NT2/D1 (cell line): ENCODE data around the gene RNU6-9.

ENCODE experiments used
- DNase-seq: peaks from one replicate; pipeline ENCODE4 v3.0.0-alpha.2; 2011; ENCODE audit warnings: low read depth, low spot score
- H3K27me3 ChIP-seq: 2 replicates; pipeline ENCODE4 v1.6.0; 2011; ENCODE audit warnings: mild to moderate bottlenecking; ENCODE audit not compliant: insufficient read length, insufficient read depth
- H3K36me3 ChIP-seq: 2 replicates; pipeline ENCODE4 v1.6.1; 2011; ENCODE audit warnings: mild to moderate bottlenecking, low read length, mixed read lengths; ENCODE audit not compliant: insufficient read depth, insufficient read length
- H3K4me1 ChIP-seq: 2 replicates; pipeline ENCODE4 v1.5.1; 2011; ENCODE audit not compliant: insufficient read depth, insufficient read length
- H3K4me3 ChIP-seq: 2 replicates; pipeline ENCODE4 v1.5.1; 2011; ENCODE audit warnings: low read depth; ENCODE audit not compliant: insufficient read length
- H3K9ac ChIP-seq: 2 replicates; pipeline ENCODE4 v1.6.0; 2011; ENCODE audit warnings: low read depth; ENCODE audit not compliant: insufficient read length
- H3K9me3 ChIP-seq: 2 replicates; pipeline ENCODE4 v1.5.1; 2011; ENCODE audit warnings: mild to moderate bottlenecking, low read length; ENCODE audit not compliant: insufficient read depth
- SUZ12 ChIP-seq: IDR thresholded peaks from 2 replicates; pipeline ENCODE4 v1.6.1; 2011; ENCODE audit not compliant: insufficient read length, insufficient read depth; ENCODE audit errors: extremely low read depth
- YY1 ChIP-seq: IDR thresholded peaks from 2 replicates; pipeline ENCODE4 v1.6.1; 2011; ENCODE audit not compliant: insufficient read length, insufficient read depth
- ZNF274 ChIP-seq: IDR thresholded peaks from 2 replicates; pipeline ENCODE4 v1.6.1; 2011; ENCODE audit warnings: mild to moderate bottlenecking, low read depth, low read length

Gene RNU6-9

GRCh38 chr19:866769-867300, 26.4 kb upstream of the RNU6-9 start:
- no peak for DNase-seq
- H3K9ac ChIP-seq = no peak overlapping the region
- H3K4me3 ChIP-seq = no peak overlapping the region
- no peaks in the 10 kb centered on the region for H3K9me3 ChIP-seq
- H3K4me1 ChIP-seq = peaks cover 34% of the 10 kb centered on the region
- H3K27me3 ChIP-seq = no peaks in the 10 kb centered on the region
- peaks cover 36% of the 10 kb centered on the region for H3K36me3 ChIP-seq
- no peak for TF ChIP-seq YY1
- TF ChIP-seq SUZ12 = no peak
- no peak for TF ChIP-seq ZNF274

GRCh38 chr19:867301-867793, 25.9 kb upstream of the RNU6-9 start:
- peaks cover 36% of the 10 kb centered on the region for H3K36me3 ChIP-seq
- peak overlapping the region; percentile 12 for H3K9ac ChIP-seq
- TF ChIP-seq SUZ12 (no peak), ZNF274 (no peak), YY1 (no peak)
- no peaks in the 10 kb centered on the region for H3K9me3 ChIP-seq
- peaks cover 34% of the 10 kb centered on the region for H3K4me1 ChIP-seq
- no peak overlapping the region for H3K4me3 ChIP-seq
- DNase-seq = no peak
- H3K27me3 ChIP-seq = no peaks in the 10 kb centered on the region

DNA sequence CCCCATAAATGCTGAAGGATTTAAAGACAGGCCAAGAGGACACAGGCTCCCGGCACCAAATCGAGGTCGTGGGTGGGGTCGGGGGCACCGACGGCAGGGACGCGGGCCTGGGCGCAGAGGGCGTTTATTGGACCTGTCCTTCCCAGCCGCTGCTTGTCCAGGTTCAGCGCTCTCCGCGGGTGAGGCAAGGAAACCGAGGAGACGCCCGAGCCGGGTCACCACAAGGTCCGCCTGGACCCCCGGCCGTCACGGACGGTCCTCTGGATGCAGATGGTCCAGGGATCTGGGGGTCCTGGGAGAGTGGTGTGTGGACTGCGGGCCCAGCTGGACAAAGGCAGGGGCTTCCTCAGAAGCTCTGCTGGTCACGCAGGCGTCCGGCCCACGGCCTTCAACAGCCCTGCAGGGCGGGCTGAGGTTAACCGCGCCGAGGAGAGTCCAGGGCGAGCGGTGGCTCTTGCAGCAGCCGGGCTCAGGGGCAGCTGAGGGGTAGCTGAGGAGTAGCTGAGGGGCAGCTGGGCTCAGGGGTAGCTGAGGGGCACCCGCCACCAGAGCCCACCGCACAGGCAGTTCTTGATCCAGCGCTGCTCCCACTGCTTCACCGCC, 25.3 kb upstream of the RNU6-9 start:
- Histone ChIP-seq H3K4me3 (no peak overlapping the region), H3K4me1 (peaks cover 33% of the 10 kb centered on the region), H3K36me3 (peaks cover 36% of the 10 kb centered on the region), H3K27me3 (no peaks in the 10 kb centered on the region), H3K9me3 (no peaks in the 10 kb centered on the region), H3K9ac (peak overlapping the region; percentile 12)
- TF ChIP-seq YY1 (no peak), ZNF274 (no peak), SUZ12 (no peak)
- no peak for DNase-seq

GRCh38 chr19:868458-869244, 24.6 kb upstream of the RNU6-9 start:
- peak overlapping the region; percentile 59 for H3K9ac ChIP-seq
- TF ChIP-seq YY1 (no peak), SUZ12 (no peak), ZNF274 (no peak)
- peaks cover 40% of the 10 kb centered on the region for H3K36me3 ChIP-seq
- no peaks in the 10 kb centered on the region for H3K9me3 ChIP-seq
- DNase-seq = no peak
- no peaks in the 10 kb centered on the region for H3K27me3 ChIP-seq
- peaks cover 33% of the 10 kb centered on the region for H3K4me1 ChIP-seq
- no peak overlapping the region for H3K4me3 ChIP-seq

GRCh38 chr19:869245-870177, 23.8 kb upstream of the RNU6-9 start:
- peaks cover 48% of the 10 kb centered on the region for H3K36me3 ChIP-seq
- no peaks in the 10 kb centered on the region for H3K9me3 ChIP-seq
- TF ChIP-seq YY1 (no peak), SUZ12 (no peak), ZNF274 (no peak)
- no peaks in the 10 kb centered on the region for H3K27me3 ChIP-seq
- no peak overlapping the region for H3K4me3 ChIP-seq
- peak overlapping the region; percentile 59 for H3K9ac ChIP-seq
- H3K4me1 ChIP-seq = peaks cover 33% of the 10 kb centered on the region
- DNase-seq = no peak

GRCh38 chr19:870314-870713, 23.0 kb upstream of the RNU6-9 start:
- Histone ChIP-seq H3K4me3 (no peak overlapping the region), H3K36me3 (peaks cover 52% of the 10 kb centered on the region), H3K9ac (no peak overlapping the region), H3K9me3 (no peaks in the 10 kb centered on the region), H3K27me3 (no peaks in the 10 kb centered on the region), H3K4me1 (peaks cover 30% of the 10 kb centered on the region)
- TF ChIP-seq YY1 (no peak), ZNF274 (no peak), SUZ12 (no peak)
- no peak for DNase-seq
